GM12865 (cell line): ENCODE results near the gene RIC8B.

Experiments used
- DNase-seq: peaks from one replicate; pipeline ENCODE4 v3.0.0; 2010; ENCODE audit warnings: low read depth
- H3K4me3 ChIP-seq: 2 replicates; pipeline ENCODE4 v1.5.1; 2011; ENCODE audit warnings: mild to moderate bottlenecking, low read depth, low read length, control low read depth
- CTCF ChIP-seq: IDR thresholded peaks from 2 replicates; pipeline ENCODE4 v1.5.1; 2011; ENCODE audit warnings: low read length, control low read depth, low read depth, inconsistent platforms; ENCODE audit not compliant: insufficient read depth; ENCODE audit errors: missing control alignments

Gene RIC8B

GRCh38 chr12:106863189-106863588 lies 88.7 kb downstream of the RIC8B start:
- no peak overlapping the region for H3K4me3 ChIP-seq
- no peak for DNase-seq
- TF ChIP-seq CTCF, result no peak

GRCh38 chr12:106865683-106866082 lies 91.2 kb downstream of the RIC8B start:
- TF ChIP-seq CTCF, result no peak
- no peak for DNase-seq
- H3K4me3 ChIP-seq, result no peak overlapping the region

- DNase-seq, result no peak
- TF ChIP-seq CTCF, result no peak
- H3K4me3 ChIP-seq, result no peak overlapping the region
These were observed 92.1 kb downstream of the RIC8B start for GRCh38 chr12:106866426-106867080.

GRCh38 chr12:106867651-106868050 lies 93.2 kb downstream of the RIC8B start:
- DNase-seq, result no peak
- TF ChIP-seq CTCF, result no peak
- H3K4me3 ChIP-seq, result no peak overlapping the region

- no peak overlapping the region for H3K4me3 ChIP-seq
- no peak for DNase-seq
- no peak for TF ChIP-seq CTCF
These were observed 94.7 kb downstream of the RIC8B start for GRCh38 chr12:106868982-106869700.

GRCh38 chr12:106870116-106870515 lies 95.6 kb downstream of the RIC8B start:
- no peak for TF ChIP-seq CTCF
- DNase-seq, result no peak
- no peak overlapping the region for H3K4me3 ChIP-seq
